ENCODE results near the gene MICA.

- no peak for TF ChIP-seq POLR2A (IDR thresholded peaks at IDR 0.05)
- TF ChIP-seq CTCF (IDR thresholded peaks at IDR 0.05): no peak
- no peak for TF ChIP-seq POLR2AphosphoS5 (IDR thresholded peaks at IDR 0.05)
Observed at GRCh38 chr6:31438222-31438621, 34.8 kb downstream of the MICA start.
